SK-N-DZ (cell line): ENCODE results near the gene CNNM4.

ENCODE experiments used
- DNase-seq: peaks from one replicate; pipeline ENCODE4 v3.0.0-alpha.2; 2015; ENCODE audit warnings: low spot score
- small RNA-seq, 2 experiments: library from RNA; depleted of rRNA; stranded (forward); fragments of <200 nt; gene quantifications; one replicate each; pipeline ENCODE3, GENCODE V24; 2014

The CNNM4 gene

DNA sequence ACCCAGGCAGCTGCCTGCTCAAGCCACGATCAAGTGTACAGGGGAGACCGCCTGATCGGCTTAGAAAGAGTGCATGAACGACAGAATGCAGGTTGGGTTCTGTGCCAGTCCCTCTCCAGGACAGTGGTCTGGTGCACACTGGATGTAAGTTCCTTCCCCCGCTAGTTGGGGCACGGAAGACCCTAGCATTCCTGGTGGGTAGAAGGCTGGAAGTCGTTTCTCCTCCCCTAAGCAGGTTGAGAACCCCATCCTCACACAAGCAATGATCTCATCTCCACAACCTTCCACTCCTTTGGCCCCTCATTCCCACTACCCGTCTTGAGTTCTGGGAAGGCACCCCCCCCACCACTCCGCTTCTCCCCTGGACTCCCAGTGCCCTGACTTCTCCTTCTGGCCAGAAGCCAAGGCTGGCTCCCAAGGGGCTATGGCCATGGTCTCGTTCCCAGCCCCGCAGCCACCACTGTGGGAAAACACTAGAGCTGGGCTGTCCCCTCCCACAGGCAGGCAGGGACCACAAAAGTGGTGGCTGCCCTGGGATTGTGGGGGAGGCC, 98.5 kb downstream of the CNNM4 start:
- DNase-seq: peak; percentile 42

DNA sequence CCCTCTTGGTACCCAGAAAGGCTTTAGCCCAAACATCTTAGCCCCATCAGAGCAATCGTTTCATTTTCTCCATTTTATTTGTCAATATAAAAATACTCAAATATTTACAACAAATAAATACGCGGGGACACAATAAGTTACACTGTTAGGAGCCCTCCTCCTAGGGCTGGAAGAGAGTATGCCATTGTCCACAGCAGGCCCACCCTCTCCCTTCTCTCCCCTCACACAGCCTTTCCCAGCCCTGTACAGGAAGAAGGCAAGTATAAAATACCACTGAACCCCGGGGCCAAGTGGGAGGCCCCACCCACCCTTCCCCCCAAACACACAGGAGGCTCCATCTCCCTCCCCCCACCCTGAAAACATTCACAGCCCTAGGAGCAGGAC, 99.0 kb downstream of the CNNM4 start:
- no peak for DNase-seq

DNA sequence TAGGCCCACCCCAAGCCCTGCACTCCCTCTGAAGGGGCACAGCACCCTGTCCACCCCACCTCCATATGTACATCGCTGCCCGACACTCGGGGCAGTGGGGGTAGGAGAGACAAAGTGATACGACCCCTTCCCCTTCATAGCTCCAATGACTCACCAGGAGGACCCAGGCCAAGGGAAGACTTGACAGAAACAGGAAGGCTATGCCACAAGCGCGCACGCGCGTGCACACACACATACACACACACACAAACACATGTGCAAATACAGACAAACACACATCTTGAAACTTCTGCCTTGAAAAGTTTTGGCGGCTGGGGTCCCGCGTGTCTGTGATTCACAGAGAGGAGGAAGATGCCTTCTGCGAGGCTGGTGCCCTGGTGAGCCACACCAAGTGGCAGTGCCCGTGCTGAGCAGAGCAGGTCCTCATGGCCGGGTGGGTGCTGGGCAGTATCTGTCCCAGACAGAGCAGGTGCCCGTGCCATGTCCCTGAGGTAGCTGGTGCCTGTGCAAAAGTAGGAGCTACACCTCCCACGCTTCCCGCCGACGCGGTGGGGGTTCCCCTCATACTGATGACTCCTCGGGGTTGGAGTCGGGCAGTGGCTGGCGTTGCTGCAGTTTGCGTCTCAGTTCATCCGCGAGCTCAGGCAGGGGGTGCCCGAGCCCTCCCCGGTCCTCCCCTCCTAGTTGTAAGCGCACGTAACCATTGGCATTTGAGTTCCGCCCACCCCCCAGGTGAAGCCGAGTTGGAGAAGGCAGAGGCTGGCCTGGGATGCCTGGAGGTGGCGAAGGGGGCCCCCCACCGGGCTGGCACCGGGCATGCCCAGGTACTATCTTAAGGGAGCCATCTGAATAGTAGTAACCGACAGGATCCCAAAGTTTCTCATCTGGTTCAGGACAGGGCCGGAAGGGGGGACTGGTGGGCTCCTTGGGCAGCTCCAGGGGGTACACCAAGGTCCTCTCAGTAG, 99.6 kb downstream of the CNNM4 start:
- DNase-seq: no peak

DNA sequence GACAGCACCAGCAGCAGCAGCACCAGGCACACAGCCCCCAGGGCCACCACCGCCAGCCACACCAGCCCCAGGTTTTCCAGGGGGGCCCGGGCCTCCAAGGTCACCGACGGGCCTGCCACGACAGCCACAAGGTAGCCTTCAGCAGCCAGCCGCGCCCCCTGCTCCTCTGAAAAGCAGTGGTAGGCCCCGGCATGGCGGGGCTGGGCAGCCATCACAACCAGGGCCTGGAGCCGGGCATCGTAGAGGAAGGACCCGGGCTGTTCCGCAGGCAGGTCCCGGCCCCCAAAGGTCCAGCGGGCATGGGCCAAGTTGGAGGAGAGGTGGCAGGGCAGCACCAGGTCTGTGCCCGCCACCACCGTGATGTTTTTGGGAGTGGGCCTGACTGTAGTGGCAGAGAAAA, 100.4 kb downstream of the CNNM4 start:
- no peak for DNase-seq

Small RNA genes lying within 50 kb of the gene (small RNA-seq; reads per million reads assigned to genes)
- 0 to 0.03 reads per million in 2 experiments for gene MIR3127
